PFSK-1 (cell line): ENCODE data around the gene BAG5.

Experiments used
- FOXP2 ChIP-seq: optimal IDR thresholded peaks from 2 replicates; pipeline ENCODE3; 2011; ENCODE audit warnings: borderline replicate concordance, control low read depth, inconsistent platforms; ENCODE audit not compliant: insufficient read depth; ENCODE audit errors: extremely low read length, extremely low read depth
- POLR2AphosphoS5 ChIP-seq: IDR thresholded peaks from 2 replicates; pipeline ENCODE4 v1.6.1; 2012; ENCODE audit warnings: low read depth, mild to moderate bottlenecking, control low read depth, low read length, moderate library complexity
- REST ChIP-seq, 2 experiments: IDR thresholded peaks; 2 replicates each; pipeline versions ENCODE4 v1.6.1 to v1.8.0; 2011 to 2012; ENCODE audit warnings: low read depth in 2 of 2, low read length in 2 of 2, control low read depth in 1 of 2, inconsistent platforms in 1 of 2, mild to moderate bottlenecking in 1 of 2, moderate library complexity in 1 of 2; ENCODE audit not compliant: insufficient read depth in 1 of 2
- SIN3A ChIP-seq: IDR thresholded peaks from 2 replicates; pipeline ENCODE4 v1.6.1; 2012; ENCODE audit warnings: mild to moderate bottlenecking, low read length, moderate library complexity, borderline replicate concordance; ENCODE audit not compliant: insufficient read depth
- TAF1 ChIP-seq: IDR thresholded peaks from 2 replicates; pipeline ENCODE4 v1.6.1; 2012; ENCODE audit warnings: low read length, control low read depth, borderline replicate concordance; ENCODE audit not compliant: insufficient read depth

GRCh38 chr14:103550451-103551337 lies 11.8 kb downstream of the BAG5 start:
- TF ChIP-seq REST (IDR thresholded peaks at IDR 0.05; ENCODE audit: insufficient read depth in 1 of 2, low read depth in 2 of 2, low read length in 2 of 2), result no peak
- TF ChIP-seq FOXP2, result no peak
- no peak for TF ChIP-seq POLR2AphosphoS5
- no peak for TF ChIP-seq SIN3A
- no peak for TF ChIP-seq TAF1
